OCI-LY7 (cell line): ENCODE results near the gene THUMPD2.

ENCODE experiments used
- CTCF ChIP-seq: fragments of 200-600 bp; sonication (generic); conservative IDR thresholded peaks from 2 replicates; pipeline ENCODE4 v1.5.1; 2014; ENCODE audit warnings: mild to moderate bottlenecking, antibody characterized with exemption, low read length, moderate library complexity, mixed read lengths
- EZH2phosphoT487 ChIP-seq: fragments of 200-600 bp; sonication (generic); IDR thresholded peaks from 2 replicates; pipeline ENCODE4 v1.6.1; 2018; ENCODE audit warnings: low read depth, borderline replicate concordance, mild to moderate bottlenecking, mixed run types, antibody characterized with exemption, low read length, moderate library complexity, mixed read lengths

GRCh38 chr2:39816845-39817244 lies 37.8 kb upstream of the THUMPD2 start:
- no peak for TF ChIP-seq CTCF
- TF ChIP-seq EZH2phosphoT487 = no peak
